ENCODE data around the gene CYB561D2. TPM values are rescaled to one million over a fixed set of nuclear protein-coding genes. Genes with fewer than 3 reads are reported as not detected.

The CYB561D2 gene
- total RNA-seq, 1 experiment from 2014 or later, result 19.3 TPM

DNA sequence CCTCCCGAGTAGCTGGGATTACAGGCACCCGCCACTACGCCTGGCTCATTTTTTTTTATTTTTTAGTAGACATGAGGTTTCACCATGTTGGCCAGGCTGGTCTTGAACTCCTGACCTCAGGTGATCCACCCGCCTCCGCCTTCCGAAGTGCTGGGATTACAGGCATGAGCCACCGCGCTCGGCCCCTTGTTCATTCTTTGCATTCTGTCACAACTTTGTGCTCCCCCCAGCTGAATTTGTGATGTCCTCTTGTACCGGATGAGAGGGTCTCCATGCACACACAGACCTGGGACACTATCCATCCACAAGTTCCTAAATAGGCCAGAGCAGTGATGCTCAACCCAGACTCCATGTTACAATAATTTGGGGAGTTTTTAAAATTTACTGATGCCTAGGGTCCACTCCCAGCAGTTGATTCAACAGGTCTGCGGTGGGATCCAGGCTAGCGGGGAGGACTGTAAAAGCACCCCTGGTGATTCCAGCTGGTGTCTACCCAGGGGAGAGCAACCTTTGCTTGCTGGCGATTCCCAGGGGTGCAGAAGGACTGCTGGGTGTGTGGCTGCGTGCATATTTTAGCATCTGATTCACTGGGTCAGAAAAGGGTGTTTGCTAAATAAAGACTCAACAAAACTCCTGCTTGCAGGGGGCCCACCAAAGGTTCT is 11.0 kb upstream of the CYB561D2 start:
- H3K4me1 ChIP-seq (replicated peaks; ENCODE audit: insufficient read depth), result peaks cover 24% of the 10 kb centered on the region
- TF ChIP-seq, protein P1, sequence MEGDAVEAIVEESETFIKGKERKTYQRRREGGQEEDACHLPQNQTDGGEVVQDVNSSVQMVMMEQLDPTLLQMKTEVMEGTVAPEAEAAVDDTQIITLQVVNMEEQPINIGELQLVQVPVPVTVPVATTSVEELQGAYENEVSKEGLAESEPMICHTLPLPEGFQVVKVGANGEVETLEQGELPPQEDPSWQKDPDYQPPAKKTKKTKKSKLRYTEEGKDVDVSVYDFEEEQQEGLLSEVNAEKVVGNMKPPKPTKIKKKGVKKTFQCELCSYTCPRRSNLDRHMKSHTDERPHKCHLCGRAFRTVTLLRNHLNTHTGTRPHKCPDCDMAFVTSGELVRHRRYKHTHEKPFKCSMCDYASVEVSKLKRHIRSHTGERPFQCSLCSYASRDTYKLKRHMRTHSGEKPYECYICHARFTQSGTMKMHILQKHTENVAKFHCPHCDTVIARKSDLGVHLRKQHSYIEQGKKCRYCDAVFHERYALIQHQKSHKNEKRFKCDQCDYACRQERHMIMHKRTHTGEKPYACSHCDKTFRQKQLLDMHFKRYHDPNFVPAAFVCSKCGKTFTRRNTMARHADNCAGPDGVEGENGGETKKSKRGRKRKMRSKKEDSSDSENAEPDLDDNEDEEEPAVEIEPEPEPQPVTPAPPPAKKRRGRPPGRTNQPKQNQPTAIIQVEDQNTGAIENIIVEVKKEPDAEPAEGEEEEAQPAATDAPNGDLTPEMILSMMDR (conservative IDR thresholded peaks at IDR 0.05), result no peak
- no peak for TF ChIP-seq EZH2 (IDR thresholded peaks at IDR 0.05; ENCODE audit: low read depth)
- peaks cover 35% of the 10 kb centered on the region; the same call in 1 of the 2 replicates for H3F3A ChIP-seq (ENCODE audit: insufficient read depth, low read depth)
- H3K27ac ChIP-seq, result no peak overlapping the region
- no peaks in the 10 kb centered on the region for H3K9me3 ChIP-seq (ENCODE audit: insufficient read depth, low read depth)
- H3K79me2 ChIP-seq (ENCODE audit: low read depth), result peaks cover 25% of the 10 kb centered on the region
- BruUV-seq (replicated peaks), result no TSS peak
- POLR2A ChIA-PET (ENCODE audit: unreplicated experiment), result no interaction called here
- intact Hi-C loops (cut with micrococcal nuclease; ENCODE audit: unreplicated experiment), result loop anchor here (5.0 kb wide), 2 partner anchors 72 to 112 kb away; partner anchors contain the start of gene SEMA3B
- no peaks in the 10 kb centered on the region for H3K27me3 ChIP-seq (ENCODE audit: insufficient read depth, low read depth)
- H2AFZ ChIP-seq, result no peak overlapping the region
- DNase-seq, result no peak
- H3K4me3 ChIP-seq, result no peak overlapping the region
- no peaks in the 10 kb centered on the region for H4K20me1 ChIP-seq (ENCODE audit: insufficient read depth)
- H3K36me3 ChIP-seq (ENCODE audit: low read depth), result no peaks in the 10 kb centered on the region
- no peak overlapping the region for H3K4me2 ChIP-seq
- CTCF ChIA-PET, result no interaction called here
- no peaks in the 10 kb centered on the region for H3K9me2 ChIP-seq (ENCODE audit: insufficient read depth)

GRCh38 chr3:50340147-50340447 is 10.6 kb upstream of the CYB561D2 start:
- CTCF ChIA-PET, result no interaction called here

DNA sequence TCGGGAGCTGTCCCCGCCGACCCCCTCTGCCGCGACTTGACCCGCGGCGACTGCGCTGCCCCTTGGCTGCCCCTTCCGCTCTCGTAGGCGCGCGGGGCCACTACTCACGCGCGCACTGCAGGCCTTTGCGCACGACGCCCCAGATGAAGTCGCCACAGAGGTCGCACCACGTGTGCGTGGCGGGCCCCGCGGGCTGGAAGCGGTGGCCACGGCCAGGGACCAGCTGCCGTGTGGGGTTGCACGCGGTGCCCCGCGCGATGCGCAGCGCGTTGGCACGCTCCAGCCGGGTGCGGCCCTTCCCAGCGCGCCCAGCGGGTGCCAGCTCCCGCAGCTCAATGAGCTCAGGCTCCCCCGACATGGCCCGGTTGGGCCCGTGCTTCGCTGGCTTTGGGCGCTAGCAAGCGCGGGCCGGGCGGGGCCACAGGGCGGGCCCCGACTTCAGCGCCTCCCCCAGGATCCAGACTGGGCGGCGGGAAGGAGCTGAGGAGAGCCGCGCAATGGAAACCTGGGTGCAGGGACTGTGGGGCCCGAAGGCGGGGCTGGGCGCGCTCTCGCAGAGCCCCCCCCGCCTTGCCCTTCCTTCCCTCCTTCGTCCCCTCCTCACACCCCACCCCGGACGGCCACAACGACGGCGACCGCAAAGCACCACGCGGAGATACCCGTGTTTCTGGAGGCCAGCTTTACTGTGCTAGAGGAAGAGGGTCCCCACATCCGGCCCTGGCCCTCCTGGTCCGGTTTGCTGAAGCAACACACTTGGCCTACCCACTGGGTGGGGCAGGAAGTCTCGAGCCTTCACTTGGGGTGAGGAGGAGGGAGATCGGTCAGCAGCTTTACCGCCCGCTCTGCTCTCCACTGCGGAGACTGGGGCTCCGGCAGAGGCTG is 10.0 kb upstream of the CYB561D2 start, which contains the start of gene RASSF1:
RASSF1 (minus strand) TSS at position 389 of the 882 bp plus-strand sequence; CDS start at position 358, 31 bp downstream.
- no peaks in the 10 kb centered on the region for H3K27me3 ChIP-seq (ENCODE audit: insufficient read depth, low read depth)
- no peak within 1 kb of the TSS for H3K27ac ChIP-seq
- CTCF ChIA-PET, result no interaction called here
- DNase-seq, result peak in 1 of 2 experiments; percentile 43
- H3K79me2 ChIP-seq (ENCODE audit: low read depth), result peaks cover 14% of the 10 kb centered on the region
- no peak within 1 kb of the TSS for H3K4me3 ChIP-seq
- H3F3A ChIP-seq (ENCODE audit: insufficient read depth, low read depth), result peaks cover 24% of the 10 kb centered on the region; the same call in 1 of the 2 replicates
- no peaks in the 10 kb centered on the region for H3K36me3 ChIP-seq (ENCODE audit: low read depth)
- no peak for TF ChIP-seq EZH2 (IDR thresholded peaks at IDR 0.05; ENCODE audit: low read depth)
- H3K4me2 ChIP-seq, result no peak within 1 kb of the TSS
- no peak within 1 kb of the TSS for H2AFZ ChIP-seq
- no peaks in the 10 kb centered on the region for H4K20me1 ChIP-seq (ENCODE audit: insufficient read depth)
- no peaks in the 10 kb centered on the region for H3K9me3 ChIP-seq (ENCODE audit: insufficient read depth, low read depth)
- POLR2A ChIA-PET (ENCODE audit: unreplicated experiment), result interaction anchor here (0.6 to 0.8 kb wide), 2 partner anchors 41 to 106 kb away, joined by 3 to 4 read pairs; no protein-coding TSS in a partner anchor
- intact Hi-C loops (cut with micrococcal nuclease; ENCODE audit: unreplicated experiment), result no loop called here
- H3K4me1 ChIP-seq (replicated peaks; ENCODE audit: insufficient read depth), result peaks cover 13% of the 10 kb centered on the region
- H3K9me2 ChIP-seq (ENCODE audit: insufficient read depth), result no peaks in the 10 kb centered on the region
- BruUV-seq (replicated peaks), result no TSS peak

More at GRCh38 chr3:50340147-50340447, 10.6 kb upstream of the CYB561D2 start:
- H3F3A ChIP-seq (ENCODE audit: insufficient read depth, low read depth), result peaks cover 30% of the 10 kb centered on the region; the same call in 1 of the 2 replicates
- H3K9me3 ChIP-seq (ENCODE audit: insufficient read depth, low read depth), result no peaks in the 10 kb centered on the region
- no peak for TF ChIP-seq EZH2 (IDR thresholded peaks at IDR 0.05; ENCODE audit: low read depth)
- TF ChIP-seq, protein P1 (conservative IDR thresholded peaks at IDR 0.05), result no peak
- H3K27me3 ChIP-seq (ENCODE audit: insufficient read depth, low read depth), result no peaks in the 10 kb centered on the region
- H2AFZ ChIP-seq, result no peak overlapping the region
- no peaks in the 10 kb centered on the region for H3K36me3 ChIP-seq (ENCODE audit: low read depth)
- POLR2A ChIA-PET (ENCODE audit: unreplicated experiment), result interaction anchor here (0.8 kb wide), 1 partner anchor 106 kb away, joined by 3 read pairs; no protein-coding TSS in a partner anchor
- no peak overlapping the region for H3K4me3 ChIP-seq
- intact Hi-C loops (cut with micrococcal nuclease; ENCODE audit: unreplicated experiment), result no loop called here
- peaks cover 20% of the 10 kb centered on the region for H3K79me2 ChIP-seq (ENCODE audit: low read depth)
- DNase-seq, result no peak
- no TSS peak for BruUV-seq (replicated peaks)
- H3K9me2 ChIP-seq (ENCODE audit: insufficient read depth), result no peaks in the 10 kb centered on the region
- H4K20me1 ChIP-seq (ENCODE audit: insufficient read depth), result no peaks in the 10 kb centered on the region
- no peak overlapping the region for H3K4me2 ChIP-seq
- no peak overlapping the region for H3K27ac ChIP-seq
- H3K4me1 ChIP-seq (replicated peaks; ENCODE audit: insufficient read depth), result peaks cover 19% of the 10 kb centered on the region

Measured in PC-9 (cell line).